Activated naive CD4-positive, alpha-beta T cell treated with anti-CD3 and anti-CD28 coated beads for 36 hours (primary cell): Measurements from ENCODE around the gene FAM131A. TPM values are rescaled to one million over a fixed set of nuclear protein-coding genes. Genes with fewer than 3 reads are reported as not detected.

Source experiments
- total RNA-seq, 2 experiments: library from RNA; stranded (reverse); gene quantifications; one replicate each; pipeline ENCODE4 v1.2.3, GENCODE V29; 2021

Gene FAM131A
- total RNA-seq, 2 experiments from 2014 or later, result 3.8 to 5.0 TPM

Other genes starting within 250 kb of the FAM131A start
- gene HTR3E, start 240.5 kb upstream of the FAM131A start, total RNA-seq, result not detected
- gene EIF2B5, start 202.2 kb upstream of the FAM131A start, total RNA-seq, result 10 to 100 TPM; 48.8 to 56.4 TPM
- gene DVL3, start 182.2 kb upstream of the FAM131A start, total RNA-seq, result 10 to 100 TPM; 19.6 to 19.9 TPM
- gene AP2M1, start 162.7 kb upstream of the FAM131A start, total RNA-seq, result 100 to 1,000 TPM; 206 to 212 TPM
- gene ABCF3, start 151.4 kb upstream of the FAM131A start, total RNA-seq, result 10 to 100 TPM; 38.5 to 39.1 TPM
- gene VWA5B2, start 108.0 kb upstream of the FAM131A start, total RNA-seq, result not detected
- 10 to 100 TPM; 28.9 to 31.0 TPM for gene ALG3, start 88.6 kb upstream of the FAM131A start, total RNA-seq
- 1 to 10 TPM; 2.7 TPM for gene EEF1AKMT4, start 87.9 kb upstream of the FAM131A start, total RNA-seq
- gene CAMK2N2, start 76.0 kb upstream of the FAM131A start, total RNA-seq, result not detected
- not detected for gene ECE2, start 61.6 kb upstream of the FAM131A start, total RNA-seq
- gene PSMD2, start 38.4 kb upstream of the FAM131A start, total RNA-seq, result 100 to 1,000 TPM; 244 to 257 TPM
- gene EIF4G1, start 23.0 kb upstream of the FAM131A start, total RNA-seq, result 100 to 1,000 TPM; 345 to 375 TPM
- 1 to 10 TPM; 2.9 TPM for gene CLCN2, start 24.0 kb downstream of the FAM131A start, total RNA-seq
- 10 to 100 TPM; 76.5 to 89.9 TPM for gene POLR2H, start 24.1 kb downstream of the FAM131A start, total RNA-seq
- gene THPO, start 40.6 kb downstream of the FAM131A start, total RNA-seq, result not detected
- gene CHRD, start 42.5 kb downstream of the FAM131A start, total RNA-seq, result not detected
- gene EPHB3, start 224.2 kb downstream of the FAM131A start, total RNA-seq, result not detected